ENCODE data around the gene ADAMTS18. TPM values are rescaled to one million over a fixed set of nuclear protein-coding genes. Genes with fewer than 3 reads are reported as not detected.

Gene ADAMTS18
- total RNA-seq, 1 donor from 2014 or later = 2.5 TPM

- H3K27me3 ChIP-seq (ENCODE audit: insufficient read depth, low read length) = no peaks in the 10 kb centered on the region
- H2AFZ ChIP-seq (ENCODE audit: low read depth, low read length) = no peak overlapping the region
- Mint-ChIP-seq H3K4me1 (ENCODE audit: low read depth, unreplicated experiment) (peaks cover 3% of the 10 kb centered on the region), H3K4me3 (ENCODE audit: unreplicated experiment) (no peak overlapping the region), H3K27me3 (ENCODE audit: low read depth, unreplicated experiment) (no peaks in the 10 kb centered on the region), H3K36me3 (ENCODE audit: low read depth, unreplicated experiment) (no peaks in the 10 kb centered on the region), H3K27ac (ENCODE audit: unreplicated experiment) (no peak overlapping the region), H3K9me3 (ENCODE audit: unreplicated experiment) (peaks cover 6% of the 10 kb centered on the region)
- DNase-seq (ENCODE audit: low read depth) (peak; percentile 58), FAIRE-seq (no peak)
- no peak overlapping the region for H3K9ac ChIP-seq (ENCODE audit: low read length)
- H3K4me2 ChIP-seq (ENCODE audit: low read length) = no peak overlapping the region
- no peaks in the 10 kb centered on the region for H3K9me3 ChIP-seq (ENCODE audit: insufficient read depth, low read depth, low read length)
- TF ChIP-seq, protein P1, sequence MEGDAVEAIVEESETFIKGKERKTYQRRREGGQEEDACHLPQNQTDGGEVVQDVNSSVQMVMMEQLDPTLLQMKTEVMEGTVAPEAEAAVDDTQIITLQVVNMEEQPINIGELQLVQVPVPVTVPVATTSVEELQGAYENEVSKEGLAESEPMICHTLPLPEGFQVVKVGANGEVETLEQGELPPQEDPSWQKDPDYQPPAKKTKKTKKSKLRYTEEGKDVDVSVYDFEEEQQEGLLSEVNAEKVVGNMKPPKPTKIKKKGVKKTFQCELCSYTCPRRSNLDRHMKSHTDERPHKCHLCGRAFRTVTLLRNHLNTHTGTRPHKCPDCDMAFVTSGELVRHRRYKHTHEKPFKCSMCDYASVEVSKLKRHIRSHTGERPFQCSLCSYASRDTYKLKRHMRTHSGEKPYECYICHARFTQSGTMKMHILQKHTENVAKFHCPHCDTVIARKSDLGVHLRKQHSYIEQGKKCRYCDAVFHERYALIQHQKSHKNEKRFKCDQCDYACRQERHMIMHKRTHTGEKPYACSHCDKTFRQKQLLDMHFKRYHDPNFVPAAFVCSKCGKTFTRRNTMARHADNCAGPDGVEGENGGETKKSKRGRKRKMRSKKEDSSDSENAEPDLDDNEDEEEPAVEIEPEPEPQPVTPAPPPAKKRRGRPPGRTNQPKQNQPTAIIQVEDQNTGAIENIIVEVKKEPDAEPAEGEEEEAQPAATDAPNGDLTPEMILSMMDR (IDR thresholded peaks at IDR 0.05; ENCODE audit: insufficient read depth, low read depth, low read length) = no peak
- TF ChIP-seq EZH2 (IDR thresholded peaks at IDR 0.05; ENCODE audit: insufficient read depth, low read length) = no peak
- no peak overlapping the region for H3K27ac ChIP-seq (ENCODE audit: low read depth, low read length)
- no peak overlapping the region for H3K4me3 ChIP-seq (ENCODE audit: insufficient read depth, low read depth, low read length)
- H3K79me2 ChIP-seq (ENCODE audit: insufficient read depth, low read length) = no peaks in the 10 kb centered on the region
- no peaks in the 10 kb centered on the region for H4K20me1 ChIP-seq (ENCODE audit: insufficient read depth, low read length)
- H3K4me1 ChIP-seq (ENCODE audit: insufficient read depth, low read length) = peaks cover 5% of the 10 kb centered on the region
- H3K36me3 ChIP-seq (ENCODE audit: insufficient read depth, low read length) = no peaks in the 10 kb centered on the region
Measured at GRCh38 chr16:77344341-77344740, 90.5 kb downstream of the ADAMTS18 start.

DNA sequence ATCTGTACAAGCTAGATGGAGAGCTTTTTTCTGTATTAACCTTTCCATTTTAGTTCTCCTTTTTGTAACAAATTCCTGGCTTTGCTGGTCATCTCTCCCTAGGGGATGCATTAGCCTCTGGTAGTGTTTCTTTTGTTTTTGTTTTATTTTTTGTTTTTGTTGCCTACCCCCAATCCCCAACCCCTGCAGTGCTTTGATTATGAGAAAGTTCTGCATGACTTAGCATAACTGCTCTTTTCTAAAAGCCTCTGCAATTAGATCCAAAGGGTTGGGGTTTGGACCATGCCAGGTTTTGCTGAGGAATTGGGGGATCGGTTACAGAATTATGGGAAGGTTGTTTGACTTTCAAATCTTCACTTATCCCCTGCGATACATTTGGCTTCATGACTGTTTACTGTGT lies 98.2 kb downstream of the ADAMTS18 start:
- no peak overlapping the region for H2AFZ ChIP-seq (ENCODE audit: low read depth, low read length)
- no peaks in the 10 kb centered on the region for H3K36me3 ChIP-seq (ENCODE audit: insufficient read depth, low read length)
- Mint-ChIP-seq H3K4me1 (ENCODE audit: low read depth, unreplicated experiment) (no peaks in the 10 kb centered on the region), H3K27me3 (ENCODE audit: low read depth, unreplicated experiment) (no peaks in the 10 kb centered on the region), H3K9me3 (ENCODE audit: unreplicated experiment) (no peaks in the 10 kb centered on the region), H3K27ac (ENCODE audit: unreplicated experiment) (no peak overlapping the region), H3K4me3 (ENCODE audit: unreplicated experiment) (no peak overlapping the region), H3K36me3 (ENCODE audit: low read depth, unreplicated experiment) (no peaks in the 10 kb centered on the region)
- H4K20me1 ChIP-seq (ENCODE audit: insufficient read depth, low read length) = no peaks in the 10 kb centered on the region
- no peak overlapping the region for H3K9ac ChIP-seq (ENCODE audit: low read length)
- H3K79me2 ChIP-seq (ENCODE audit: insufficient read depth, low read length) = no peaks in the 10 kb centered on the region
- FAIRE-seq (no peak), DNase-seq (ENCODE audit: low read depth) (no peak)
- no peak overlapping the region for H3K4me3 ChIP-seq (ENCODE audit: insufficient read depth, low read depth, low read length)
- no peaks in the 10 kb centered on the region for H3K27me3 ChIP-seq (ENCODE audit: insufficient read depth, low read length)
- no peak for TF ChIP-seq EZH2 (IDR thresholded peaks at IDR 0.05; ENCODE audit: insufficient read depth, low read length)
- TF ChIP-seq, protein P1 (IDR thresholded peaks at IDR 0.05; ENCODE audit: insufficient read depth, low read depth, low read length) = no peak
- H3K27ac ChIP-seq (ENCODE audit: low read depth, low read length) = no peak overlapping the region
- no peaks in the 10 kb centered on the region for H3K4me1 ChIP-seq (ENCODE audit: insufficient read depth, low read length)
- H3K4me2 ChIP-seq (ENCODE audit: low read length) = peak overlapping the region; percentile 9
- no peaks in the 10 kb centered on the region for H3K9me3 ChIP-seq (ENCODE audit: insufficient read depth, low read depth, low read length)

GRCh38 chr16:77335652-77336234 lies 99.1 kb downstream of the ADAMTS18 start:
- Mint-ChIP-seq H3K4me3 (ENCODE audit: unreplicated experiment) (no peak overlapping the region), H3K4me1 (ENCODE audit: low read depth, unreplicated experiment) (no peaks in the 10 kb centered on the region), H3K9me3 (ENCODE audit: unreplicated experiment) (no peaks in the 10 kb centered on the region), H3K27ac (ENCODE audit: unreplicated experiment) (no peak overlapping the region), H3K36me3 (ENCODE audit: low read depth, unreplicated experiment) (no peaks in the 10 kb centered on the region), H3K27me3 (ENCODE audit: low read depth, unreplicated experiment) (no peaks in the 10 kb centered on the region)
- no peaks in the 10 kb centered on the region for H3K4me1 ChIP-seq (ENCODE audit: insufficient read depth, low read length)
- H3K4me3 ChIP-seq (ENCODE audit: insufficient read depth, low read depth, low read length) = no peak overlapping the region
- H3K9ac ChIP-seq (ENCODE audit: low read length) = no peak overlapping the region
- no peak overlapping the region for H3K4me2 ChIP-seq (ENCODE audit: low read length)
- no peaks in the 10 kb centered on the region for H3K79me2 ChIP-seq (ENCODE audit: insufficient read depth, low read length)
- TF ChIP-seq EZH2 (IDR thresholded peaks at IDR 0.05; ENCODE audit: insufficient read depth, low read length) = no peak
- TF ChIP-seq, protein P1 (IDR thresholded peaks at IDR 0.05; ENCODE audit: insufficient read depth, low read depth, low read length) = no peak
- no peaks in the 10 kb centered on the region for H3K9me3 ChIP-seq (ENCODE audit: insufficient read depth, low read depth, low read length)
- FAIRE-seq = no peak
- no peak overlapping the region for H3K27ac ChIP-seq (ENCODE audit: low read depth, low read length)
- no peaks in the 10 kb centered on the region for H3K27me3 ChIP-seq (ENCODE audit: insufficient read depth, low read length)
- no peak overlapping the region for H2AFZ ChIP-seq (ENCODE audit: low read depth, low read length)
- no peaks in the 10 kb centered on the region for H3K36me3 ChIP-seq (ENCODE audit: insufficient read depth, low read length)
- no peak for DNase-seq (ENCODE audit: low read depth)
- no peaks in the 10 kb centered on the region for H4K20me1 ChIP-seq (ENCODE audit: insufficient read depth, low read length)
